Dermis microvascular lymphatic vessel endothelial cell (primary cell): Measurements from ENCODE around the gene PHC3. TPM values are rescaled to one million over a fixed set of nuclear protein-coding genes. Genes with fewer than 3 reads are reported as not detected.
A peak's percentile ranks its signal among the peaks of the same experiment; 100 is the strongest.
"Not testable (repeated sequence)": the region's sequence is repeated elsewhere in the genome, so short reads cannot be mapped to it uniquely, and the experiment has no call there.

Experiments
- DNase-seq, 2 donors: peaks; one replicate each; pipeline versions ENCODE4 v3.0.0 to v3.0.0-alpha.2; 2010; ENCODE audit warnings: low read depth in 2 of 2
- total RNA-seq: library from RNA; depleted of rRNA; stranded (reverse); fragments of >200 nt; gene quantifications from 2 replicates; pipeline ENCODE4 v1.2.1, GENCODE V29; 2014

PHC3 gene
- total RNA-seq, 1 donor from 2014 or later, result 9.6 TPM

DNA sequence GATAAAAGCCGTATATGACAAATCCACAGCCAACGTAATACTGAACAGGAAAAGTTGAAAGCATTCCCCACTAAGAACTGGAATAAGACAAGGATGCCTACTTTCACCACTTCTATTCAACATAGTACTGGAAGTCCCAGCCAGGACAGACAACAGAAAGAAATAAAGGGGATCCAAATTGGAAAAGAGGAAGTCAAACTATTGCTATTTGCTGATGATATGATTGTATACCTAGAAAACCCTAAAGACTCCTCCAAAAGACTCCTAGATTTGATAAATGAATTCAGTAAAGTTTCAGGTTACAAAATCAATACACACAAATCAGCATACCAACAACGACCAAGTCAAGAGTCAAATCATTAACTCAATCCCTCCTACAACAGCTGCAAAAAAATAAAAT lies 14.2 kb upstream of the PHC3 start:
- DNase-seq, result not testable (repeated sequence)

DNA sequence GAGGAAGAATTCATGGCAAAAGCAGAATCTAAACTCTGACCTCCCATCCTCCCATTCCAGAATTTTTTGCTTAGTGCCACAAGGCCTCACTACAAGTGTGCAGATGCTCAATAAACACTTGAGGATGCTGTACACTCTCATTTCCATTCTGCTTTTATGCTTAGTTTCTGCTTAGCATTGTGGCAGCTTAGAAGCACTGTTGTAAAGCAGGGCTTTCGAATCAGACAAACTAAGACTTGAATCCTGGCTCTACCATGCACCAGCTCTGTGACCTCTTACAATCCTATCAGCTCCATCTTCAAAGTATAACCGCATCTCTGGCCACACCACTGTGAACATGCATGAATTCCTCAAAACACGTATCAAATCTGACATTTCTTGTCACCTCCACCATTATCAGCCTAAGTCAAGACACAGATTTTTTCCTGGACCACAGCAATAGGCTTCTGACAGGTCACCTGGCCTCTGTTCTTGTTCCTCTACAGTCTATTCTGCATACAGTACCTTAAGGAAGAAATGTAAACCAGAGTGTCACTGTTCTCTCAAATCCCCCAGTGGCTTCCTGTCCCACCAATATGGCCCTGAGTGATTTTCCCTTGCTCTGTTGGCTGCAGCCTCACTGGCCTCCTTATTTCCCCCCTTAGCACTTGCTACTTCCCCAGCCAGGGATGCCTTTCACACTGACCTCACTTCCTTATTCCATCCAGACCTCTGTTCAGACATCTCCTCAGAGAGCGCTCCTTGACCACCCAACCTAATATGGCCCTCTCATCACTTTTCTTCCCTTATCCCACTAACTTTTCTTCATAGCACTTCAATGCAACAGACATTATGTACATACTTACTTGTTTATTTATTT lies 8.1 kb upstream of the PHC3 start:
- DNase-seq, result no peak

DNA sequence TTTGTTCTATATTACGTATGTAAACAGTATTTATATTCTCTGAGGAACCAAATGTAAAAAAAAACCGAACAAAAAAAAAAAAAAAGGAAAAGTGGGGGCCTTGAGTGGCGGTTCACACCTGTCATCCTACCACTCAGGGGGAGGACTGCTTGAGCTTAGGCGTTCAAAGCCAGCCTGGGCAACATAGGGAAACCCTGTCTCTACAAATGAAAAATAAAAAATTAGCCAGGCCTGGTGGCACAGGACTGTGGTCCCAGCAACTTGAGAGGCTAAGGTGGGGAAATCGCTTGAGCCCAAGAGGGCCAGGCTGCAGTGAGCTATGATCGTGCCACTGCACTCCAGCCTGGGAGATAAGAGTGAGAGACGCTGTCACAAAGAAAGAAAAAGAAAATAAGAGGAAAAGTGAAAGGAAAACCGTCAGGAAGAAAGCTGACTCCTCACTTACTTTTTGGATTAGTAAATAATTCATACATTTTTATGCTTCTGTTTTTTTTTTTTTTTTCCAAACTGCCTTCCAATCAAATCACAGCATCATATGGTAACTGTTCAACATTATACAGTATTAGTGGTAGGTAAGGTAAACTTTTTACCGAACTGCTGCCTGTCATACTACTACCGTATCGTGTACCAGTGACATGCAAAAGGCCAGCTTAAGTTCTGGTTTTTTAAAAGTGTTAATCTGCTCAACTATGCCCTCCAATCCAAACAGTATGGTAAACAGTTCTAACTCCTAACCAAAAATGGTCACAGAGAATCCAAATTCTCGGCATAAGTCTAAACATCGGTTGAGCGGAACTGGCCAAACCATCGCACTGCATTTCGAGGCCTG lies 1.2 kb downstream of the PHC3 start:
- peak in 1 of 2 donors; percentile 43 for DNase-seq

DNA sequence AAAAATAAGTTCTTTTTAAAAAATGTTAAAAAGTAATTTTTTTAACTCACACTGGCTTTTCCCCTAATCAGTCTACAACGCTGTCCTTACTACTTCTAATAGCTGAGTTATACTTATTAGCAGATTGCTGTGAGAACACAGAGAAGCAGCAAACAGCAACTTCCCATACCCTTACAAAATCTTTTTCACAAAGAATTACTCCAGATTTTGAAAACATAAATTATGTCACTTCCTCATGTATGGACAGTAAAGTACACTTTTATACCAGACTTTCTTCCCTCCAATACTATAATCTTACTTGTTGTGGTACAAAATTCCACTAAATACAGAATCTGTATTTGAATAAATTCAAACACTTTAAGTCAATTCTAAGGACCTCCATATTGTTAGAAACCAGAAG lies 2.1 kb downstream of the PHC3 start:
- no peak for DNase-seq

DNA sequence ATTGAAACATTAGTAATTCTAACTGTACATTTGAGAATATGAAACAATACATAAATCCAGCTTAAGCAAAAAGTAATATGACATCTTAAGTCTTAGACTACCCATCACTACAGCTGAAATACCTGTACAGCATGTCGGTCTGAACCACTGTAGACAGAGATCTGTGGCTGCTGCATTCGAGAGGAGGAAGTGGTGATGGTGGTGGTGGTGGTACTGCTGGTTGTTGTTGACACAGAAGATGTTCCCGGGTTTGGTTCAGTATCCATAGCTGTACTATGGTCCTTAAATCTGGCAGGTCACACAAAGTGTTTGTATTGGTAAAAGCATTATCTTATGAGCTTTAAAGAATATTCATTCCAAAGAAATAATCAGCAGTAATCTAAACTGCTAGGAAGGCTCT lies 2.9 kb downstream of the PHC3 start:
- no peak for DNase-seq

DNA sequence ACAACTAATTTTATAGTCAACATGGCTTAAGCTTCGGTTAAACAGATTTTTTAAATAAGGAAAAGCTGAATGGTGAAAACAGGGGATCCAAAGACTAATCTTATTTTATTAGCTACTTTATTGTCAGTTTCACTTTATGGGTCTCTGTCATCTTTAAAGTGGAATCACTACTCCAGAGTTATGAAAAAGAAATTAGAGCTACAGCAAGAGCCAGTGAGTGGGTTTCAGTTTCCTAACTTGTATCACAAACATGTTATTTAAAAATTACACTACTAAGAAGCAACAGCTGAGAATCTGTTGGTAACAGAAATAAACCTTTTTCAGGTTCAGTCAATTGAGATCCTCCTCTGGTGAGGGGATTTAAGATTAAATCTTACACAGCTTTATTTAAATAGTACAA lies 10.0 kb downstream of the PHC3 start:
- DNase-seq, result no peak

DNA sequence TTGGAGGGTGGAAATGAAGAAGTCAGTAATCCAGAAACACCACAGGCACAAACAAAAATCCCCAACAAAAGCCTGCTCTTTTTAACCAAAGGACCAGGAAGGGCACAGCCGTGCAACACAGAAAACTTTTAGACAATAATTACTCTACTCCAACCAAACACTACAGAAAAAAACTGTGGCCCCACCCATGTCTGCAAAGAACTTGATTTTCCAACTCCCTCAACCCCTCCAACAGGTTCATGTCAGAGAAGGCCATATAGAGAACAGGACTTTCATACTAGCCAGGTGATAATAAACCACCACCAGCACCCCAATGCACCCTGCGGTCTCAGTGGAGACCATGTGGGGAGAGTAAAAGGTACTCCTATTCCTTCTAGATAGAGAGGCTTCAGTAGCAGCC lies 16.8 kb downstream of the PHC3 start:
- no peak for DNase-seq

DNA sequence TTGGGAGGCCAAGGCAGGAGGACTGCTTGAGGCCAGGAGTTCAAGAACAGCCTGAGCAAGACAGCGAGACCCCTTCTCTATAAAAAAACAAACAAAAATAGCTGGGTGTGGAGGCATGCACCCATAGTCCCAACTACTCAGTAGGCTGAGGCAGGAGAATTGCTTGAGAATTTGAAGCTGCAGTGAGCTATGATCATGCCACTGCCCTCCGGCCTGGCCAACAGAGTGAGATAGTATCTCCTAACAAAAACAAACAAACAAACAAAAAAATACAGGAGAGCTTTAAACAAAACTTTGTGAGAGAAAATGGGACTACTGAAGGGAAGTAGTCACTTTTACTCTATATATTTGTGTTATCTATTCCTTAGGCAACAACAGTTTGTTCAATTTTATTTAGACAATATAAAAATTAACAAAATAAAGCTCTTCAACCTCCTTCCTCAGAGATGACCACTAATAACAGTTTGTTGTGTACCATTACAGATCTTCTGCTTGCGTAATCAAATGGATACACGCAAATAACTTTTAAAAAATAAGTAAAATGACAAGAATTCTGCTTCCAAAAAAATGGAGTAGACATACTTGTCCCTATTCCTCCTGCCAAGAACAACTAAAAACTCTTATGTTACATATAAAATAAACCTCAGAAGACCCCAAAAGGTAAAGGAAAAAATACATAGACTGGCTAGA lies 17.4 kb downstream of the PHC3 start:
- DNase-seq, result no peak

DNA sequence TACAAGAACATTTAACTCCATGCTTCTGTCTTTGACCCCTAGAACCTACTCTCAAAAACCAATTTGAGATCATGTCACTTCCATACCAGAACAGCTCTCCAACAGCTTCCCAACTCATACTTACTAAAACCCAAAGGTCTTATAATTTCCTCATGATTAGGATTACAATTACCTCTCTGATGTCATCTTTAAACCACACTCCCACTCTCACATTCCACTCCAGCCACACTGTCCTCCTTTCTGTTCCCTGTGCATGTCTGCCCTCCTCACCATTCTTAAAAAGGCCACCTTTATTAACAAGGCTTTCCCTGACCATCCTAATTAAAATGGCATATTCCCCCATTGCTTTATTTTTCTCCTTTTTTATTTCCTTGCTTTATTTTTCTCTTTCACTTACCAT lies 18.9 kb downstream of the PHC3 start:
- no peak for DNase-seq

DNA sequence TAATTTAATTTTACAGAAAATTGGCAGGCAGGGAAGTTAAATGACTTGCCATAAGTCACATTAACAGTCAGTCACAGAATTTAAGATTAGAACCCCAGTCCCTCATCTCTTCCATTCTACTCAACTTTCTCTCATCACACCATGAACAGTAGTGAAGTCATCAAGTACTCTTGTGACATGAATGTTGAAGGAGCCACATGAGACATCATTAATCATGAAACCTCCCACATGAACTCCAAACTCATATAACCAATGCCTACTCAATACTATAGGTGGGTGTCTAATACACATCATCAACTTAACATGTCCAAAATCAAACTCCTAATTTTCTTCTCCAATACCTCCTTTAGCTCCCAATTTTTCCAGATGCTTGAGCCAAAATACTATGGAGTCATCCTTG lies 19.5 kb downstream of the PHC3 start:
- no peak for DNase-seq

DNA sequence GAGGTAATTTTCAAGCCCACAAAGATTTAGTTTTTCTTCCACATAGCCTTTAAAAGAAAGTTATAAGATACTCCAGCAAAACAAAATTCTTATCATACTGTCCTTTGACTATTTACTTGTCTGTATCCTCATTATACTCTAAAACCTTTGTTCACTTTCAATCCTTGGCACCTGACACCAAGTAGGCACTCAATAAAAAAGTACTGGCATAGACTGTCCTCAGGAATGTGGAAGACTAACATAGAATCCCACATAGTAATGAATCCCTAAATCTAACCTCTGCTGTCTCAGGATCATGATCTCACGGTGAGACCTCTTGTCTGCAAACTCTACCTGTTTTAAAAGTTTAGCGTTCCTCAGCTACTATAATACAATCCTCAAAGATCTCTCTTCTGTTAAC lies 21.6 kb downstream of the PHC3 start:
- no peak for DNase-seq

DNA sequence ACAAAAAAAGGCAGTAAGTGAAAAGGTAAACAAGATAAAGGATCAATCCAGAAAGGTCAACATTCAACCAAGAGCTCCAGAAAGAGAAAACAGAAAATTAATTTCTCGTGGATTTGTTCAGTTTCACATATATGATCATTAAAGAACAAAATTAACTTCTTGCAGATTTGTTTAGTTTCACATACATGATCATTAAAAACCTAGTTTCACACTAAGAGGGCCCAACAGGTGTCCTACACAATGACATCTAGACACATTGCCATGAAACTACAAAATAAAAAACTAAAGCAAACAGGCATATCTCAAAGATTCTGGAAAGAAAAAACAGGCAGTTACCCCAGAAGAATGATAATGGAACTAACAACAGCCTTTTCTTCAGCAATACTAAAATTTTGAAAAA lies 22.1 kb downstream of the PHC3 start:
- DNase-seq, result no peak

DNA sequence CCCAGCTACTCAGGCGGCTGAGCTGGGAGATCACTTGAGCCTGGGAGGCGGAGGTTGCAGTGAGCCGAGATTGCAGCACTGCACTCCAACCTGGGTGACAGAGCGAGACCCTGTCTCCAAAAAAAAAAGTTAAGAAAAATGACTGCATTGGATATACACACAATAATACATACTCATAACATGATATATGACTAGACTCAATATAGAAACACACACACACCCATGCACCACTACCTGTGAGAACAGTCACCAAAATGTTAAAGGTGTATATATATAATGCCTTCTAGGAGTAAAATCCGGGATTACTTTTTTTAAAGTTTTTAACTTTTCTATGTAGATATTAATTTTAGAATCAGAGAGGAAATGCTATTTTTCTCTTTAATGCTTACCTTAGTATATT lies 25.9 kb downstream of the PHC3 start:
- no peak for DNase-seq

DNA sequence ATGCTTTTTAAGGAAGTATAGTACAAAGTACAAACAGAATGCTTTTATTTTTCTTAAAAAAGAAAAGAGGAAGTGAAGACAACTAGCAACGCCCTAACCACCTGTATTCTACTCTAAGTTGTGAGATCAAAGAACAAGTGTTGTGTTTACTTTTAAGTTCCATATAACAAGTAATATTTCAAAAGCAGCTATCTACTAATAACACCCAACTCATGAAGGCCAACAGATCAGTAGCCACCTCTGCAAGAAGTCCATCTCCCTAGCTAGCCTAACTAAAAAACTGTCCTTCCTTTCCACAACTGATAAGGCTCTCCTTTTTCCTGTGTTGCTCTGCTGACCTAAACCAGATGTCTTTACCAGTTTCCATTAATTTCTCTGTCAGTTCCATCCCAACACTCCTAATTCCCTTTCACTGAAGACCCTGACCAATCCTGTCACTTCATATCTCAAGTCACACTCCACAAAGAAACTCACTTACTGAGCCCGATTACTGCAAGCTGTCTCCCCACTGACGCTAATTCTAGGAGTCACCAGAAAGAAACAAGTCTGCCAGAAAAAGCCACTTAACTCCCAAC lies 26.9 kb downstream of the PHC3 start:
- DNase-seq, result no peak

DNA sequence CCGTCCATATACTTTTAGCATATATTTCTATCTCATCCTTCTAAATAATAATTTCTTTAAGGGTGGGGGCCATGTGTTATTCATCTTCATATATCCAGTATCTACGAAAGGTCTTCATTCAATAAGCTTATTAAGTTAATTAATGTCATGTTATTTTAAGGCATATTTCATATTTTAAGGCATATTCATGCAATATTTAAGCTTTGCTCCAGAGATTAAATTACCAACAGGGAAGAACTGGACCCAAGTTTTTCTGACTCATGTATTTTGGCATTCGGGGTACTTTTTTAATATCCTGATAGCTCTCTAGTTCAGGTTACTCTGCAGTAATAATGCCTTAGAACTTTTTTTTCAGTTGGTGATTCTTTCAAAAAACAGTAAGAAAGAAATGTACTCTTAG lies 27.4 kb downstream of the PHC3 start:
- DNase-seq, result no peak

DNA sequence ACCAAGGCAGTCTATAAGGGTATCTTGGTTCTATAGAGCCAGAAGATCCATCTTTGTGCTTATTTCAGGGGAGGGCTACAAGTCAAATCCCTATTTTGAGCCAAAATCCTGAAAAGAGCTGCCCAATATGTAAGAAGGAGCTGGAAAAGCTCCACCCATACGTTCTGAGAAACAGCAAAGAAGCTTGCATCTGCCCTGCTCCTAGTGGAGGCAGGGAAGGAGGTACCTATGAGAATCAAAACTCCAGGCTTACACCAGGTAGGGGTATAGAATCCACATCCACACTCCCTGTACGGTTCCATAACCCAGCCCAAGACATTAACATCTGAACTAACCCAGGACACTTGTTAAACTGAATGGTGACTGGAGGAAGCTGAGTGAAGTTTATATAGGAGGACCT lies 30.0 kb downstream of the PHC3 start:
- DNase-seq, result no peak

DNA sequence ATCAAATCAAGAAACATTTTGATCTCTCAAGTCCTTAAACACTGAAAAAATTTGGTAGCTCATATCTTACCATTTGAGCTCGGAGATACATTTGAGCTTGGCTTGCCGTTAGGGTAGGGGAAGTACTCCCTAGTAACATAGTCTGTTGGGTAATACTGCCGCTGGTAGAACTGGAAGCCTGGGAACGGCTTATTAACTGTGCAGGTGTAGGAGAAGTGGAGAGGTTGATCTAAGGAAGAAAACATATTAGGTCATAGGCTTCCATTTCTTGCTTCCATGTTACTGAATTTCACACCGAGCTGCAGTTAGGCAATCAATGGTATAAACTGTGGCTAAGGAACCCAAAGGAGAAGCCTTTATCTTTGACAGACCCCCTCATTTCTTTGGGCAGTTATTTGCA lies 32.5 kb downstream of the PHC3 start:
- no peak for DNase-seq

DNA sequence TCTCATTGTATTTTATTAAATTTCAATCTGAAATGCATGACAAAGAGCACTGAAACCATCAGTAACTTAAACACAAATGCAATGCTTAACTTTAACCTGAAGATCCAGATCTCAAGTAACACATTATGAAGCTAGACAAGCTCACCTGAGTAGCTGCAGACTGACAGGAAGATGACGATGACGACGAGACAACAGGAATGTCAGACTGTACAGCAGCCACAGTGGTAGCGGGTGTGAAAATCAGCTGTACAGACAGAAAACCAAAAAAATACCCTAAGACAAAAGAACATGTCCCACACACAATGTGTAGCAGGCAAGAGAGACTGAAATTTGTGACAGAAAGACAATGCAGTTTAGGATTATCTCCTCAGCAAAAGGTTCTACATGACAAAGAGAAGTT lies 36.3 kb downstream of the PHC3 start:
- DNase-seq, result no peak

DNA sequence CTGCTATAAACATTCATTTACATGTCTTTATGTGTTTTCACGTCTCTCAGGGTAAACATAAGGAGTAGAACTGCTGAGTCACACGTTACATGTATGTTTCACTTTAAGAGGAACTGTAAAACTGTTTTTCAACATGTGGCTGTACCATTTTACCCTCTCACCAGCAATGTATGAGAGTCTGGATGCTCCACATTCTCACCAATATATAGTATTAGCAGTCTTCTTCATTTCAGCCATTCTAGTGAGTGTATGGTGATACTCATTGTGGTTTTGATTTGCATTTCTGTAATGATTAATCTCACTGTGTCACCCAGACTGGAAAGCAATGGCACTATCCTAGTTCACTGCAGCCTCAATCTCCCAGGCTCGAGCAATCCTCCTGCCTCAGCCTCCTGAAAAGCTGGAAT lies 37.1 kb downstream of the PHC3 start:
- no peak for DNase-seq

DNA sequence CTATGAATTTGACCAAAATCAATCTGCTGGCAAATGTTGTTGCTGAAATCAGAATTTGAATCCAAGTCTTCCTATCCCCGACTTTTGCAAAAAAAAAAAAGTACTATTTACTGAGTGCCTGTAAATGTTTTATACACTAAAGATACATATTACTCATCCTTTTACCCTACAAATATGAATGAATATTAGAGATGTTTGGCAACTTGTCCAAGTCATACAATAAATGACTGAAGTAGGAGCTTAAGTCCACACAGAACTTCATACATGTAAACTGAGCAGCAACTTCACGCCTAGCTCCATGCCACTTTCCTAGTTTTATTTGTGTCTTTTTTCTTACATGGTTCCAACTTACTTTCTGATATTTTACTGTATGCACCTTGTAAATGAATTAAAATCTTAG lies 39.2 kb downstream of the PHC3 start:
- DNase-seq, result no peak

DNA sequence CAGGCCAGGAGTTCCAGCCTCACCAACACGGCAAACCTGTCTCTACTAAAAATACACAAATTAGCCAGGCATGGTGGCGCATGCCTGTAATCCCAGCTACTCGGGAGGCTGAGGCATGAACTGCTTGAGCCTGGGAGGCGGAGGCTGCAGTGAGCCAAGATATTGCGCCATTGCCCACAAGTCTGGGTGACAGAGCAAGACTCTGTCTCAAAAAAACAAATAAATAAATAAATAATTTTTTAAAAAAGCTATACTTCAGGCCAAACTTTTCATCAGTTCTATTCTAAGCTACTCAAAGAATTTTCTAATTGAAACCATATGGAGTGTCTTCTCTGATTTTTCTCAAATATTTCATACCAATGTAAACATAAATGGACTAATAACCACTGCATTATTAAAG lies 43.5 kb downstream of the PHC3 start:
- DNase-seq, result no peak

DNA sequence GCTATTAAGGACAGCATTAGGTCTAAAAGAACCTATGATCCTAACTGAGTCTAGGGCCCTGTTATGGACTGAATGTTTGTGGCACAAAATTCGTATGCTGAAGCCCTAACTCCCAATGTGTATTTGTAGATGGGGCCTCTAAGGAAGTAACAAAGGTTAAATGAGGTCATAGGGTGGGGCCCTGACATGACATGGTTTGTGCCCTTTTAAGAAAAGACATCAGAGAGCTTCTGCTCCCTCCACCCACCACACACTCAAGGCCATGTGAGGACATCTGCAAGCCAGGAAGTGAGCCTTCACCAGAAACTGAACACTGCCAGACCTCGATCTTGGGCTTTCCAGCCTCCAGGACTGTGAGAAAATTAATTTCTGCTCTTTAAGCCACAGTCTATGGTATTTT lies 49.2 kb downstream of the PHC3 start:
- DNase-seq, result no peak
